ENCODE measurements around the gene AK3. TPM values are rescaled to one million over a fixed set of nuclear protein-coding genes. Genes with fewer than 3 reads are reported as not detected.
"Not testable (repeated sequence)": the region's sequence is repeated elsewhere in the genome, so short reads cannot be mapped to it uniquely, and the experiment has no call there.

AK3 gene
- total RNA-seq, 1 donor from 2014 or later, result 65.5 TPM

- TF ChIP-seq CTCF (IDR thresholded peaks at IDR 0.05; ENCODE audit: insufficient read depth, low read length, poor library complexity, severe bottlenecking), result no peak
Measured at GRCh38 chr9:4781408-4781807, 40.4 kb upstream of the AK3 start.

GRCh38 chr9:4780651-4781050, 39.6 kb upstream of the AK3 start:
- DNase-seq (ENCODE audit: low read depth), result no peak
- Histone ChIP-seq H3K27me3 (ENCODE audit: control insufficient read depth, insufficient read depth, low read length) (no peaks in the 10 kb centered on the region), H3K4me3 (ENCODE audit: low read depth, low read length) (no peak overlapping the region), H3K36me3 (ENCODE audit: control insufficient read depth, insufficient read depth, low read length) (no peaks in the 10 kb centered on the region)
- TF ChIP-seq CTCF (IDR thresholded peaks at IDR 0.05; ENCODE audit: insufficient read depth, low read length, poor library complexity, severe bottlenecking), result no peak

More at GRCh38 chr9:4781408-4781807, 40.4 kb upstream of the AK3 start:
- Histone ChIP-seq H3K4me3 (ENCODE audit: low read depth, low read length) (no peak overlapping the region), H3K36me3 (ENCODE audit: control insufficient read depth, insufficient read depth, low read length) (no peaks in the 10 kb centered on the region), H3K27me3 (ENCODE audit: control insufficient read depth, insufficient read depth, low read length) (no peaks in the 10 kb centered on the region)
- no peak for DNase-seq (ENCODE audit: low read depth)

GRCh38 chr9:4774958-4775357, 34.0 kb upstream of the AK3 start:
- not testable (repeated sequence) for H3K27me3 ChIP-seq (ENCODE audit: control insufficient read depth, insufficient read depth, low read length); DNase-seq (ENCODE audit: low read depth); H3K4me3 ChIP-seq (ENCODE audit: low read depth, low read length); H3K36me3 ChIP-seq (ENCODE audit: control insufficient read depth, insufficient read depth, low read length)

- Histone ChIP-seq H3K4me3 (ENCODE audit: low read depth, low read length) (no peak overlapping the region), H3K27me3 (ENCODE audit: control insufficient read depth, insufficient read depth, low read length) (no peaks in the 10 kb centered on the region), H3K36me3 (ENCODE audit: control insufficient read depth, insufficient read depth, low read length) (no peaks in the 10 kb centered on the region)
- DNase-seq (ENCODE audit: low read depth), result no peak
- no peak for TF ChIP-seq CTCF (IDR thresholded peaks at IDR 0.05; ENCODE audit: insufficient read depth, low read length, poor library complexity, severe bottlenecking)
Measured at GRCh38 chr9:4774209-4774608, 33.2 kb upstream of the AK3 start.

- Histone ChIP-seq H3K4me3 (ENCODE audit: low read depth, low read length) (no peak overlapping the region), H3K27me3 (ENCODE audit: control insufficient read depth, insufficient read depth, low read length) (no peaks in the 10 kb centered on the region), H3K36me3 (ENCODE audit: control insufficient read depth, insufficient read depth, low read length) (no peaks in the 10 kb centered on the region)
- TF ChIP-seq CTCF (IDR thresholded peaks at IDR 0.05; ENCODE audit: insufficient read depth, low read length, poor library complexity, severe bottlenecking), result no peak
- DNase-seq (ENCODE audit: low read depth), result no peak
Measured at GRCh38 chr9:4771788-4772187, 30.8 kb upstream of the AK3 start.

GRCh38 chr9:4769321-4770080, 28.5 kb upstream of the AK3 start:
- no peak overlapping the region for H3K4me3 ChIP-seq (ENCODE audit: low read depth, low read length)
- no peak for TF ChIP-seq CTCF (IDR thresholded peaks at IDR 0.05; ENCODE audit: insufficient read depth, low read length, poor library complexity, severe bottlenecking)
- no peaks in the 10 kb centered on the region for H3K27me3 ChIP-seq (ENCODE audit: control insufficient read depth, insufficient read depth, low read length)
- H3K36me3 ChIP-seq (ENCODE audit: control insufficient read depth, insufficient read depth, low read length), result no peaks in the 10 kb centered on the region
- no peak for DNase-seq (ENCODE audit: low read depth)

All from kidney epithelial cell (primary cell).